GM12874 (cell line): ENCODE data around the gene MICAL3.

Experiments used
- TF ChIP-seq, protein P1 (sequence below): IDR thresholded peaks from 2 replicates; pipeline ENCODE4 v1.5.1; 2011; ENCODE audit warnings: low read depth, mild to moderate bottlenecking, control low read depth, low read length, moderate library complexity; ENCODE audit not compliant: insufficient read depth

The MICAL3 gene, protein sequence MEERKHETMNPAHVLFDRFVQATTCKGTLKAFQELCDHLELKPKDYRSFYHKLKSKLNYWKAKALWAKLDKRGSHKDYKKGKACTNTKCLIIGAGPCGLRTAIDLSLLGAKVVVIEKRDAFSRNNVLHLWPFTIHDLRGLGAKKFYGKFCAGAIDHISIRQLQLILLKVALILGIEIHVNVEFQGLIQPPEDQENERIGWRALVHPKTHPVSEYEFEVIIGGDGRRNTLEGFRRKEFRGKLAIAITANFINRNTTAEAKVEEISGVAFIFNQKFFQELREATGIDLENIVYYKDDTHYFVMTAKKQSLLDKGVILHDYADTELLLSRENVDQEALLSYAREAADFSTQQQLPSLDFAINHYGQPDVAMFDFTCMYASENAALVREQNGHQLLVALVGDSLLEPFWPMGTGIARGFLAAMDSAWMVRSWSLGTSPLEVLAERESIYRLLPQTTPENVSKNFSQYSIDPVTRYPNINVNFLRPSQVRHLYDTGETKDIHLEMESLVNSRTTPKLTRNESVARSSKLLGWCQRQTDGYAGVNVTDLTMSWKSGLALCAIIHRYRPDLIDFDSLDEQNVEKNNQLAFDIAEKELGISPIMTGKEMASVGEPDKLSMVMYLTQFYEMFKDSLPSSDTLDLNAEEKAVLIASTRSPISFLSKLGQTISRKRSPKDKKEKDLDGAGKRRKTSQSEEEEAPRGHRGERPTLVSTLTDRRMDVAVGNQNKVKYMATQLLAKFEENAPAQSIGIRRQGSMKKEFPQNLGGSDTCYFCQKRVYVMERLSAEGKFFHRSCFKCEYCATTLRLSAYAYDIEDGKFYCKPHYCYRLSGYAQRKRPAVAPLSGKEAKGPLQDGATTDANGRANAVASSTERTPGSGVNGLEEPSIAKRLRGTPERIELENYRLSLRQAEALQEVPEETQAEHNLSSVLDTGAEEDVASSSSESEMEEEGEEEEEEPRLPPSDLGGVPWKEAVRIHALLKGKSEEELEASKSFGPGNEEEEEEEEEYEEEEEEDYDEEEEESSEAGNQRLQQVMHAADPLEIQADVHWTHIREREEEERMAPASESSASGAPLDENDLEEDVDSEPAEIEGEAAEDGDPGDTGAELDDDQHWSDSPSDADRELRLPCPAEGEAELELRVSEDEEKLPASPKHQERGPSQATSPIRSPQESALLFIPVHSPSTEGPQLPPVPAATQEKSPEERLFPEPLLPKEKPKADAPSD (N-terminal part only)

DNA sequence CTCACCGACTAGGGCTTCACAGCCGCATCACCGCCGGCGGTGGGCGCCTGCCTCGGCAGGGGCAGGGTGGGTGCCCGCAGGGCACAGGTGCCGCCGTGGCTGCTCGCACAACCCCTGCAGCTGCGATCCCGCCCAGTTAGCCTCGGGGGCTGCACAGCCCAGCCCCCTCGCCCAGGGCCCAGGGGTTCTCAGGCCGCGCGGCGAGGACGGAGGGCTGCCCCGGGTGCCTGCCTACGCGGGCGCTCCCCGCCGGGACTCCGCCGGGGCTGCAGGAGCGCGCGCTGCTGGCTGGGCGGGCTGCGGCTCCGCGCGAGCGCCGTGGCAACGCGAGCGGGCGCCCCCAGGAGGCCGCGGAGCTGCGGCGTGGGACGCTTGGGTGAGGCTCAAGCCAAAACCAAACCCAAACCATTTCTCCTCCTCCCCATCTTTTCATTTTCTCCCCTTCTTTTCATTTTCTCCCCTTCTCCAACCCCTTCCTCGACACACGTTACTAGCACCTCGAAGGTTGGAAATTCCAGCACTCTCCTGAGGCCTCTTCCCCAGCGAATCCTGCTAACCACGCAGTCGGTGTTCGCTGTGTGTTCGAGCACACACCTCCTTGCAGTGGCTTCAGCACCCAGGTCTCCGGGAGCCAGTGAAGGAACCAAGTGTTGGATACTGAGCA lies at the start of gene MICAL3:
Gene MICAL3 (minus strand): TSS at position 286 of the 664 bp plus-strand sequence. CDS start 117,749 bp downstream, outside the sequence.
- TF ChIP-seq, protein P1, sequence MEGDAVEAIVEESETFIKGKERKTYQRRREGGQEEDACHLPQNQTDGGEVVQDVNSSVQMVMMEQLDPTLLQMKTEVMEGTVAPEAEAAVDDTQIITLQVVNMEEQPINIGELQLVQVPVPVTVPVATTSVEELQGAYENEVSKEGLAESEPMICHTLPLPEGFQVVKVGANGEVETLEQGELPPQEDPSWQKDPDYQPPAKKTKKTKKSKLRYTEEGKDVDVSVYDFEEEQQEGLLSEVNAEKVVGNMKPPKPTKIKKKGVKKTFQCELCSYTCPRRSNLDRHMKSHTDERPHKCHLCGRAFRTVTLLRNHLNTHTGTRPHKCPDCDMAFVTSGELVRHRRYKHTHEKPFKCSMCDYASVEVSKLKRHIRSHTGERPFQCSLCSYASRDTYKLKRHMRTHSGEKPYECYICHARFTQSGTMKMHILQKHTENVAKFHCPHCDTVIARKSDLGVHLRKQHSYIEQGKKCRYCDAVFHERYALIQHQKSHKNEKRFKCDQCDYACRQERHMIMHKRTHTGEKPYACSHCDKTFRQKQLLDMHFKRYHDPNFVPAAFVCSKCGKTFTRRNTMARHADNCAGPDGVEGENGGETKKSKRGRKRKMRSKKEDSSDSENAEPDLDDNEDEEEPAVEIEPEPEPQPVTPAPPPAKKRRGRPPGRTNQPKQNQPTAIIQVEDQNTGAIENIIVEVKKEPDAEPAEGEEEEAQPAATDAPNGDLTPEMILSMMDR, result peak; percentile 88

DNA sequence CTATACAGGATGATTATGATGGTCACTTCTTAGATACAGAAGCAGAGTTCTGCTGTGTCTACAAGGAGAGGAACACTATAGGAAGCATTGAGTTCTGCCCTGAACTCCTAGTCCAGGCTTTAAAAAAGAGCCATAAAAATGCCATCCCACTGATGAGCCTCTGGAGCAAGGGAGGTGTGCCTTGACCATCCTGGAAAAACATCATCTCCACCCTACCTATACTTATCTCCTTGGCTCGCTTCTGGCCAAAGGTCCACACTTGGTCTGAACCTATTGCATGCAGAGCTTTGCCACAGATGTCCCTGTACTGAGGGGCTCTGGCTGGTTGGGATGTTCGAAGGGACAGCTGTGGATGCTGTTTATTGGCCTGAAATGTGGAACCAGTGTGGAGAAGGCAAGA lies 49.1 kb upstream of the MICAL3 start:
- TF ChIP-seq, protein P1, result no peak

DNA sequence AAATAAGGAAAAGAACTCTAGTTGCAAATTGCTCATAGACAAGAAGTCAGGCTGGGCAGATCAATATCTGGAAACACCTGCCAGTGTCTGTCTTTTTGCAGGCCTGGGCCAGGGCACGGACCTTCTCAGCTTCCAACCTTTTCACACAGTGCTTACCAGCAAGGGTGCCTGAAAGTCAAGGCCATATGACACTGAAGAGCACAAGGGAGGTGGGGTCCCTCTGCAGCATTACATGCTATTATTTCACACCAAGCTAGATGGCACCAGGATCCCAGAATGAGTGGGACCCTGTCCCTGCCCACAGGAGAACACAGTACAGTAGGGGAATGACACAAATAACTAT lies 47.6 kb upstream of the MICAL3 start:
- TF ChIP-seq, protein P1, result no peak

DNA sequence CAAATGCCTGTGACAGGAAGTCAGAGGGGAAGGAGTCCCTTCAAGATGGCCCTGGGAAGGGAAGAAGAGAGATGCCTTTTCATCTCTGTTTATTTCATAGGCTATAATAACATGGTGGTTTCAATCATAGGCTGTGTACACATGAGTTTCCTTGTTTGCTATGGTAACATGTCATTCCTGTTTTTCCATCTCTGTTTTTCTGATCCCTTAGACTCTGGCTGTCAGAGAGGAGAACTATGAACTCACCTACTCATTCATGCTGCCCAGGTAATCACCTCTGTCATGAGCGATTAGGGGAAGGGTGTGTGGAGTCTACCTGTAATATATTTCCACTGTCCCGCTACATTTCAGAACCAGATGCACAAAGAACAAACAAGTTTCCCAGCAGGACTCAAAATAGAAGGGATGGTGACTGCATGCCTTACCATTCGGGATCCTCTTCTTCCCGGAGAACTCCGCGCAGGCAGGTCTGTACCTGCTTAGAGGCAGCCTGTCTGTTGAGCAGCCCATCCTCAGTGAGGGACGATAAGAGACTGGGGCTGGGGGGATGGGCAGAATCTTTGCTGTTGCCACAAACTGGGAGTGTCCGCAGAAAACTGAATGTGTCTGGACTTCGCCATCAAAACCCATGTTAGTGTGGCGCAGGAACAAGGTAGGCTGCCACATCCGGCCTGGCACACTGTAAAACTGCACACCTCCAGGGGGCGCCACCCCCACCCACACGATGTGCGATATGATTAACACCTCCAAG lies 46.4 kb upstream of the MICAL3 start:
- TF ChIP-seq, protein P1, result peak; percentile 47

DNA sequence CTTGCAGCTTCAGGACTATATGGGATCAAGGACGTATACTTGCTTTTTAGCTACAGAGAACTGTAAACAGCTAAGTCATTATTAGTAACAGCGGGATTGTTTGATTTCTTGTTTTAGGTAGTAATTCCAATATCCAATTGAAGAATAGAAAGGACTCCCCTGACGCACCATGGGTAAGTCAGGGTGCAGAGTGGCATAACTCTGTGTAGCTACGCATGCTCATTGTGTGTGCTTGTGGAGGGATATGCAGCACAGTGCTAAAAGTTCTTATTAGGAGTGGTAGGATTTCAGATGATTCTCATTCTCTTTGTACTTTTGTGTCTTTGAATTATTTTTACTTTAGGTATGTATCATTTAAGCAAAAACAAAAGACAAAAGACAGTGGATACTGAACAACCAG lies 45.7 kb upstream of the MICAL3 start:
- TF ChIP-seq, protein P1, result no peak

DNA sequence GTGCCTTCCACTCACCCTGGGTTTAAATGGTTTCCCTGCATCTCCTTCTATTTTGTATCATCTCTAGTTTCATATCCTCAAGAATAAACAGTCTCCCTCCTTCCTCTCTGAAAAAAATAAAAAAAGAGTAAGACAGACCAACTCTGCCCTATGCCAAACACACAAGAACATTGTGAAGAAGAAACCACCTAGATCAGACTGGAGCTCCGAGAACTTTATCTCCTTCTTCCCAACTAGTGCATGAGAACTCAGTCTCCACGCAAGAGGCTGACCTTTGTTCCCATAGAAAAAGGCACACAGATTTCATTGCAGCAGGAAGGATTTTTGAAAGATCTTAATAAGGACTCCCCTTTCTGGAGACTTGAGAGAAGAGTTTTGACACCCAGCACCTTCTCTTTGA lies 44.7 kb upstream of the MICAL3 start:
- TF ChIP-seq, protein P1, result no peak
